ENCODE results near the gene OSBPL7.

OSBPL7 gene

GRCh38 chr17:47846716-47847340 is 25.2 kb upstream of the OSBPL7 start:
- DNase-seq: no peak

DNA sequence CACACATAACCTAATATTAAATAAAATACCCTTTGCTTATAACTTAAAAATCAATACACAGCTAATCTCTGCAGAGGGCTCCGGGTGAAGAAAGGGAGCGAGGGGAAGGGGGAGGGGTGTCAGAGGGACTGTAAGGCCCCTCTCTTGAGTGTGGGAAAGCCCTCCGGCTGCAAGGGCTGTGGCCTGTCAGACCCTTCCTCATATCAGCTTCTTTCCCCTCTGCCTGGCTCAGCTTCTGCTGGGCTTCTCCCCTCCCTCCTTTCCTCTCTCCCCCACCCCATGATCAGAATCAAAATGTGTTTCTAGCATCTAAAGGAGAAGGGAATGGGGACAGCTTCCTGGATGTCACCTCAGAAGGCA is 24.1 kb upstream of the OSBPL7 start:
- no peak for DNase-seq

DNA sequence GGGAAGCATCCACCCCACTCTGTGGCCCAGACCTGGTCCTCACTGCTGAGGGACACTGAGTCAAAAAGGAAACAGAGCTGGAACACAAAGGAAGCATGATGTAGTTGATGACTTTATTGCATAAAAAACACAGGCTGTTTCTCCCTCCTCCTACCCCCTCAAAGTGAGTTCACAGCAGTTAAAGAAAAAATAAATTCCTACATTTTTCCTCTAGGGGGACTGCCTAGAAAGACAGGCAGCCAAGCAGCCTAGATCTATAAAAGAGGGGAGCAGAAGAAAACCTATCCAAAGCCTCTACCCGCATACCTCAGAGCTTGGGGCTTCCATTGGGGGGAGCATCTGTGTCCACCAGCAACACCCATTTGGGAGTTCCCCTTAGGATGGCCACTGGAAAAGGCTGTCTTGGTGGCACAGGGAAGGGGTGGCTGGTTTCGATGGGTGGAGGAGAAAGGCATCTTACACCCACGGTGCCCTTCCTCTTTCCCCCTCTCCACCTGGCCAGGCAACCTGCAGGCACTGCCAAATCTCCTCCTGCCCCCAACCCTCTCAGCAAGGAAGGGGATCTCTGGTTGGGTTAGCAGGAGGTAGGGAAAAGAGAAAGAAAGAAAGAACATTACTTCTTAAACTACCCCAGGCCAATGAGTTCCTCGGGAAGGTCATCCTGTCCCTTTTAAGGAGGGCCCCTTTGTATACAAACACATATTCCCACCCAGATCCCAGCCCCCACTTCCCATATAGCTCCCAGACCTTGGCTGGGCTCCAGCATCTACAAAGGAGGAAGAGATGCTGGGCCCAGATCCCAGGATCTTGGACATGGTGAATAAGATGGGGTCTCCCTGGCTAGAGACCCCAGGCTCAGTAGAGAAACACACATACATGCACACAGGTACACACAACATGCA is 23.5 kb upstream of the OSBPL7 start:
- DNase-seq: peak; percentile 35

- DNase-seq: no peak
These were observed 22.6 kb upstream of the OSBPL7 start for GRCh38 chr17:47844227-47844626.

GRCh38 chr17:47843391-47843730 is 21.8 kb upstream of the OSBPL7 start:
- no peak for DNase-seq

GRCh38 chr17:47841488-47842291 is 20.1 kb upstream of the OSBPL7 start:
- no peak for DNase-seq

DNA sequence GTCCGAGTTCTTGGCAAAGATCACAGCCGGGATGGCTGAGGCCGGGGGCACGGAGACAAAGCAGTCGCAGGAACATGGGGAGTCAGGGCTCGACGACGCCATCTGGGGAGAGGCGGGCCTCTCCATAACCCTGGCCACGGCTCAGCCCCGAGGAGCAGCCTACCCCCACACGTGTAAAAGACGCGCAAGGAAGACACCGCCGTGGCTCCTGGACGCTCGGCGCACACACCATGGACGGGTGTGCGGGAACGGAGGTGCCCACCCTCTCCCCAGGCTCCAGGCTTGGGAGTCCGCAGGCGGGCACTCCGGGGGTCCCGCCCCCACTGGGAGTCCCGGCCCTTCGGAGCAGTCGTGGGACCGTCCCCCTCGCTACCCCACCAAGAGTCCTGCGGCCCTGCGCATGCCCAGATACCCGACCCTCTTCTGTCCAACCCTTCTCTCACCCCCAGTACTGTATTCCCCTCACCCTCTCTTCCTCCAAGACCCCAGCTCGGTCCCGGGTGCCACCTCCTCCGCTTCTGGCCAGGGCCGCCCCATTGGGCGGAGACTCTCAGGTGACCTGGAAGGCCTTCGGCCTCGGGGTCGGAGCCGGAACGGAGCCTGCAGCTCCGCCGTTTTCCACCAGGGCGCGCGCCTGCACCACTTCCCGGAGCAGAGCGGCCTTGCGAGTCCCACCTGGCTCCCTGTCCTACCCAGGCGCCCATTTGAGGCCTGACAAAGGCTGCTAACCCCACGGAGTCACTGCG is 19.3 kb upstream of the OSBPL7 start, which contains the start of gene SCRN2:
Gene SCRN2 (minus strand): TSS at position 532 of the 746 bp plus-strand sequence. CDS start 430 bp downstream, at position 102.
- peak; percentile 82 for DNase-seq

GRCh38 chr17:47840001-47840741 is 18.6 kb upstream of the OSBPL7 start:
- no peak for DNase-seq

DNA sequence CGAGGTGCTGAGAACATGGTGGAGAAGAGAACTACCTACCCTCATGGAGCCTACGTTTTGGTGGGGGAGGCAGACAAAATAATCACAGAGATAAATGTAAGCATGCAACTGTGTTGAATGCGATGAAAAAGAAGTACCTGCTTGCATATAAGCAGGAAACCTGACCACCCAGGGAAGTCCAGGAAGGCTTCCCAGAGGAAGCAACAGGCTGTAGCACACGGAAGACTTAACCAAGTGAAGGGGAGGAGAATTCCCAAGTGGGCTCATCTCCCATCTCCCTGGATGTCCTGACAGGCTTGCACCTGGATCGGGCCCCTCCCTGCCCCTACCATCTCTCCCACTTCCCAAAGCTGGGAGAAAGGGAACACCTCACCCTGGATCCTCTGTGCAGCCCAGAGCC is 17.5 kb upstream of the OSBPL7 start:
- no peak for DNase-seq

DNA sequence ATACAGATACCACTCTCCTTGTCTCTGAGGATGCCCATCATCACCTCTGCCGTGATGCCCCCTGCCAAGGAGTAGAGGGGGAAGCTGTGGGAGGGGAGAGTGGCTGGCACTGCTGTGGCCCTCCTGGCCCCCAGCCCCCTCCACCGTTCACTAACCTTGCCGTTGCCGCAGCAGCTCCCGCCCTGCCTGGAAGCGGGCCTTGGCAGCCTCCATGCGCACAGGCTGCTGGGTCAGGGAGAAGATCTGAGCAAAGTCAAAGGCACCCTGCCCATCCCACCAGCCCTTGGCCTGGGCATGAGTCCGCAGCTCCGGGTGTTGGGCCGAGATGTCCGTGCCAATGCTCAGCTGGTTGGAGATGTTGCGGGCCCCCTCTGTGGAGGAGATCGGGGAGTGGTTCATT is 17.0 kb upstream of the OSBPL7 start:
- DNase-seq: no peak

DNA sequence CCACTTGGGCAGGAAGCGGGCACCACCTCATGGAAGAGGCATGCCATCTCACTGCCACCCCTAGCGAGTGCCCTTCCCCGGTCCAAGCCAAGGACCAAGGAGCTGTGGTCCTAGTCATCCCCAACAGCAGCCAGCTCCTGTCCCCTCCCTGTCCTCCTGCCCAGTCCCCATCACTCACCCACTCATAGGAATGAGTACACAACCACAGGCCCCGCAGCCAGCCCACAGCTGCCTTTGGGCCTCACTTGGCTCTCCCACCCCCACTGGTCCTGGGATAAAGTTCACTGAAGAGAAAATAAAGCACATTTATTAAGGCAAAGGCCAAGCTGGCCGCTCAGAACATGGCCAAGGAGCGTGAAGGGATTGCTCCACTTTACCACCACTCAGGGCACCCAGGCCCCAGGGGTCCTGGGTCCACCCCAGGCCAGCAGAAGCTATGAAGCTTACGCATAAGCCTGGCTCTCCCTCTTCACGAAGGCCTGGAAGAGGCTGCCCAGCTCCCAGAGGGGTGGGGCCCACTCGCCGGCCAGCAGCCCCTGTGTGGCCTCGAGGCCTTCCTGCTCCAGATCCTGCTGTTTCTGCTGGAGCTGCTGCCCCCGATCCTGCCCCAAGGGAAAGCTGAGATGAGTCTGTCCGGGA is 15.9 kb upstream of the OSBPL7 start:
- peak; percentile 27 for DNase-seq

DNA sequence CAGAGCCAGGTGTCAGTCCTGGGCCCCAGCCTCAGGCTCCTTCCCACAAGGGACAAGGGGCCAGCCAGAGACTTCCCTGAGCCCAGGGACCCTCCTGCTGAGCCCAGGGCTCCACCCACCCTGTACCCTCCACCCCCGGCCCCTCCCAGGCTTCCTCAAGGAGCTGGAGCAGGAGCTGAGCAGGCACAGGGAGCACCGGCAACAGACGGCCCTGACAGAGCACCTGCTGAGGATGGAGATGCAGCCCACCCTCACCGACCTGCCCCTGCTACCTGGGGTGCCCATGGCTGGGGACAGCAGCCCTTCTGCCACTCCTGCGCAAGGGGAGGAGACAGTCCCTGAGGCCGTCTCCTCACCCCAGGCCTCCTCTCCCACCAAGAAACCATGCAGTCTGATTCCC is 15.0 kb upstream of the OSBPL7 start:
- no peak for DNase-seq

DNA sequence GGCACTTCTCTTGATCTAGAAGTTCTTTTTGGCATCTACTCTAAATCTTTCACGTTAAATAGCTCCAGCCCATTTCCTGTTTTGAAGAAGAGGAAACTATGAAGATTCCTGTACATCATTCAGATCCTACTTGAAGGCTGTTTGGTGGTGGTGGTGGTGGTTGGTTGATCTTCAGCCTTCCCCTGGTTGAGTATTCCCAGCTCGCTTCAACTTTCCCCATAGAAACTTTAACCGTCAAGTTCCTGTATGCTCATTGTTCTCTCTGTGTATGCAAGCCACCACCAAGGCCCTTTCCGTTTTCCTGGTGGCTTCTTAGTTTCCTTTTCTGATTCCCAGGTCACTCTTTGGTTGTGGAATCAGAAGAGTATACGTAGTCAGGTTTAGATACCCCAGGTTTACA is 13.2 kb upstream of the OSBPL7 start:
- DNase-seq: no peak

DNA sequence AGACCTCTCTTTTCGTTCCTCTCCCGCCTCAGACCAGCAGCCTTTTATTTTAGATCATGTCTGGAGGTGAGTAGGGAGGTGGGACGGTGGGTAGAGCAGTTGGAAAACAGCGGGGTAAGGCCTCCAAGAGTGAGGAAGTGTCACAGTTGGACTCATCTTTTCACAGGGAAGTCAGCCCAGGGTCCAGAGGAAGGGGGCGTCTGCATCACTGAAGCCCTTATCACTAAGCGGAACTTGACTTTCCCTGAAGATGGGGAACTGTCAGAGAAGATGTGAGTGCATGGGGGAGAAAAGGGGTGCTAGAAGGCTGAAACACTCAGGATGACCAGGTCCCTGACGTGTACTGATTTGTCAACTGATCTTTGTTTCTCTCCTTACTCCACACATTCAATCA is 10.3 kb upstream of the OSBPL7 start:
- no peak for DNase-seq

GRCh38 chr17:47831003-47831933 is 9.7 kb upstream of the OSBPL7 start, which contains the start of the genes LRRC46 and MRPL10:
Gene LRRC46 (plus strand): TSS chr17:47831670. CDS start chr17:47831990, 320 bp downstream.
Gene MRPL10 (minus strand): TSS chr17:47831541. CDS start chr17:47831511, 30 bp downstream.
- DNase-seq: peak; percentile 93

DNA sequence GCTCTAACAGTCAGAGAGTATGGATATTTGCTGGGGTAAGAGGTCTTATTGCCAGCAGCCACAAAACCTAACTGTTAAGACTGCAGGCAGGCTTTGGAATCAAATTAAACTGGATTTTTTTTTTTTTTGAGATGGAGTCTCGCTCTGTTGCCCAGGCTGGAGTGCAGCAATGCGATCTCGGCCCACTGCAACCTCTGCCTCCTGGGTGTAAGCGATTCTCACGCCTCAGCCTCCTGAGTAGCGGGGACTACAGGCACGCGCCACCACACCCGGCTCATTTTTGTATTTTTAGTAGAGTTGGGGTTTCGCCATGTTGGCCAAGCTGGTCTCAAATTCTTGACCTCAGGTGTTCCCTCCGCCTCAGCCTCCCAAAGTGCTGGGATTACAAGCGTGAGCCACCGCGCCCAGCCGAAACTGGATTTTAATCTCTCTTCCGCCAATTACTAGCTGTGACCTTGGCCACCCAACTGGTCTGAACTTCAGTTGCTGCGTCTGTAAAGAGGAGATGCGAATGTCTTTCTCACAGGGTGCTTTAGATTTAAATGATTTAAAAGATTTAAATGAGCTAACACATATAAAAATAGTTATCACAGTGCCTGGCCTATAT is 8.9 kb upstream of the OSBPL7 start:
- no peak for DNase-seq

DNA sequence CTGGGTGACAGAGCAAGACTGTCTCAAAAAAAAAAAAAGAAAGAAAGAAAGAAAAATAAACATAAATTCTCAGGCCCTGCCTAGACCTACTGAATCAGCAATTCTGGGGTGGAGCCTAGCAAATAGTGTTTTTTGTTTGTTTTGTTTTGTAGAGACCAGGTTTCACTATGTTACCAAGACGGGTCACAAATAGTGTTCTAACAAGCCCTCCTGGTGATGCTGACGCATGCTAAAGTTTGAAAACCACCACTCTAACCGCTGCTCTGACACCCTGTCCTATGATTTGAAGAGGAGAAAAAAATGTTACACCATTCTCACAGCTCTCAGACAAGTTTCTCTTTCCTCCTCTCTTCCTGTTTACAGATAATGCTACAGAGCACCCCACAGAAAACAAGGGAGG is 8.3 kb upstream of the OSBPL7 start:
- no peak for DNase-seq

GRCh38 chr17:47823519-47823918 is 1.9 kb upstream of the OSBPL7 start:
- no peak for DNase-seq

DNA sequence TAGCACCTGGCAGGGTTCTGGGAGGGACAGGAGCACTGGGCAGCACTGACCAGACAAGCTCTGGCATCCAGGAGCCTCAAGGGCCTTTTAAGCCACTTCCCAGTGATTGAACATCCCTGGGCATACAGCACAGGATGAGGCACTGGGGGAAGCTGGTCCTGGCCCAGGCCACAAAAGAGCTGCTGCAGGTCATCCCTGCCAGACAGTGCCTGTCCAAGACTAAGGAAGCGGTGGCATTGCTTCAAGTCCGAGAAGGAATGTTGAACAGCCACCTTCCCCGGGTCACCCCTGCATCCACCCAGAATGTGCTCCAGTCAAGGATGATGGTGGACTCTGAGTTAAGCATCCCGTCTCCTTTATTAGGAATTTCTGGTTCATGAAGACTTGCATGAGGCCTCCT is 1.2 kb upstream of the OSBPL7 start:
- DNase-seq: no peak

DNA sequence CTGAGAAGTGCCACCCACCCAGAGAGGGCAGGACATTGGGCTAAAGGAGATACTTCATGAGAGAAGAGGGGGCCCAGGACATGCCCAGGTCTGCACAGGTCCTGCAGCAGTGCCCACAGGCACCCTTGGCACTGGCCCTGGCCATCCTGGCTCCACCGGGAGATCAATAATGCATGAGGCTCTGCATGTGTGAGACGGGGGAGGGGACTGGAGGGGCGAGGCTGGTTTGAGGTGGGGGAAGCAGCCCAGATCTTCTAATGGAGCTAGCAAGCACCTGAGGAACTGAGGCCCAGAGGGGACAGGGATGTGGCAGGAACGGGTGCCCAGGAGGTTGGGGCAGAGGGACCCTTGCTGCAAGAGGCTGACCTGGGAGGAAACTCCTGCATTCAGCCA is 567 bp downstream of the OSBPL7 start:
- DNase-seq: no peak
